NCI-H82 treated with DMSO at 0.1 percent for 48 hours (cell line): Measurements from ENCODE around the gene RIMS1.

Experiments used
- DNase-seq: peaks from one replicate; lab custom pipeline; 2025; ENCODE audit not compliant: unreplicated experiment; lab: John Stamatoyannopoulos, UW

RIMS1 gene

GRCh38 chr6:72094506-72094905, 208.2 kb downstream of the RIMS1 start:
- no peak for DNase-seq

- DNase-seq = no peak
These were observed 216.2 kb downstream of the RIMS1 start for GRCh38 chr6:72102561-72102960.

GRCh38 chr6:72111611-72112010, 225.3 kb downstream of the RIMS1 start:
- no peak for DNase-seq

- no peak for DNase-seq
These were observed 244.0 kb downstream of the RIMS1 start for GRCh38 chr6:72130327-72130726.

- DNase-seq = no peak
These were observed 246.1 kb downstream of the RIMS1 start for GRCh38 chr6:72132427-72132826.

GRCh38 chr6:72132851-72133250, 246.5 kb downstream of the RIMS1 start:
- DNase-seq = no peak

GRCh38 chr6:72133324-72133723, 247.0 kb downstream of the RIMS1 start:
- DNase-seq = no peak

- DNase-seq = no peak
These were observed 254.4 kb downstream of the RIMS1 start for GRCh38 chr6:72140795-72141194.

GRCh38 chr6:72149715-72150114, 263.4 kb downstream of the RIMS1 start:
- no peak for DNase-seq

- no peak for DNase-seq
These were observed 265.4 kb downstream of the RIMS1 start for GRCh38 chr6:72151742-72152141.

- DNase-seq = no peak
These were observed 289.6 kb downstream of the RIMS1 start for GRCh38 chr6:72175916-72176315.

- DNase-seq = peak; percentile 38
These were observed 296.2 kb downstream of the RIMS1 start for GRCh38 chr6:72182337-72183246.

GRCh38 chr6:72203983-72204382, 317.6 kb downstream of the RIMS1 start:
- DNase-seq = no peak

GRCh38 chr6:72205500-72205899, 319.1 kb downstream of the RIMS1 start:
- DNase-seq = no peak

GRCh38 chr6:72206606-72207005, 320.3 kb downstream of the RIMS1 start:
- no peak for DNase-seq

GRCh38 chr6:72212686-72213085, 326.3 kb downstream of the RIMS1 start:
- no peak for DNase-seq

- no peak for DNase-seq
These were observed 327.3 kb downstream of the RIMS1 start for GRCh38 chr6:72213654-72214053.

- DNase-seq = no peak
These were observed 330.1 kb downstream of the RIMS1 start for GRCh38 chr6:72216222-72217068.

- DNase-seq = no peak
These were observed 331.3 kb downstream of the RIMS1 start for GRCh38 chr6:72217626-72218025.

GRCh38 chr6:72218125-72218524, 331.8 kb downstream of the RIMS1 start:
- DNase-seq = no peak

- DNase-seq = no peak
These were observed 333.2 kb downstream of the RIMS1 start for GRCh38 chr6:72219536-72219935.

- DNase-seq = no peak
These were observed 351.7 kb downstream of the RIMS1 start for GRCh38 chr6:72238021-72238420.
